Activated naive CD4-positive, alpha-beta T cell treated with anti-CD3 and anti-CD28 coated beads, Interleukin-2, amount 10 ng/mL, durations not matched to agents 7 days and 5 days (primary cell): ENCODE data around the gene ARF1.

ENCODE experiments used
- CTCF ChIA-PET: fragments of 350-600 bp; sonication (Branson Sonifier 250); formaldehyde crosslinking; loops from one replicate; lab custom pipeline; 2021; ENCODE audit warnings: antibody characterized with exemption; lab: Charles Lee
- DNase-seq: peaks from one replicate; pipeline ENCODE4 v3.0.0-alpha.2; 2020
- H3K27ac Mint-ChIP-seq: one replicate; pipeline ENCODE4 v1.8.0; 2021; ENCODE audit warnings: mild to moderate bottlenecking, moderate library complexity, mixed read lengths
- H3K27me3 Mint-ChIP-seq: one replicate; pipeline ENCODE4 v1.8.0; 2021; ENCODE audit warnings: mild to moderate bottlenecking, mixed read lengths
- H3K36me3 Mint-ChIP-seq: one replicate; pipeline ENCODE4 v1.8.0; 2021; ENCODE audit warnings: mixed read lengths
- H3K4me1 Mint-ChIP-seq: one replicate; pipeline ENCODE4 v1.8.0; 2021; ENCODE audit warnings: mixed read lengths
- H3K4me3 Mint-ChIP-seq: one replicate; pipeline ENCODE4 v1.8.0; 2021; ENCODE audit warnings: mild to moderate bottlenecking, moderate library complexity, mixed read lengths
- H3K9me3 Mint-ChIP-seq: one replicate; pipeline ENCODE4 v1.8.0; 2021; ENCODE audit warnings: mixed read lengths

ARF1 gene

DNA sequence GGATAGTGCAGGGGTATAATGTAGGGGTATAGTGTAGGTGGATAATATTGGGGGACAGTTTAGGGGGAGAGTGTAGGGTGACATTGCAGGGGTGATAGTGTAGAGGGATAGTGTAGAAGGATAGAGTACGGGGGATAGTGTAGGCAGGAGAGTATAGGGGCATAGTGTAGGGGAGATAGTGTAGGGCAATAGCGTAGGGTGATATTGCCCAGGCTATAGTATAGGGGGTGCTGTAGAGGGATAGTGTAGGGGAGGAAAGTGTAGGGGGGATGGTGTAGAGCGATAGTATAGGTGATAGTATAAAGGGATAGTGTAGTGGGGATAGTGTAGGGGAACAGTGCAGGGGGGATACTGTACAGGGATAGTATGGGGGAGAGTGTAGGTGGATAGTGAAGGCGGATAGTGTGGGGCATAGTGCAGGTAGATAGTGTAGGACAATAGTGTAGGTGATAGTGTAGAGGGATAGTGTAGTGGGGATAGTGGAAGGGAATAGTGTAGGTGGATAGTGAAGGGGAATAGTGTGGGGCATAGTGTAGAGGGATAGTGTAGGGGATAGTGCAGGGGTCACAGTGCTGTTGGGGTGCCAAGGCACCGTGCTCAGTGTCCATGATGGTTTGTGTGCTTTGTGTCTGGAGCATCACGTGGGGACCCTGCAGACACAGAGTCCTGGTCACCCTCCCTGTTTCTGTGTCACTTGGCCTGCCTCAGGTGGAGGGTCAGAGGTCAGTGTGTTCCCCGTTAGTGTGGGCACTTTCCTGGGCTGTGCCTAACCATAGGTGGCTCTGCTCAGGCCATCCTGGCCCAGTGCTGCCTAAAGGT lies 10.5 kb upstream of the ARF1 start:
- CTCF ChIA-PET = no interaction called here
- H3K27me3 Mint-ChIP-seq = peaks cover 4% of the 10 kb centered on the region
- peak; percentile 16 for DNase-seq
- H3K27ac Mint-ChIP-seq = no peak overlapping the region
- no peaks in the 10 kb centered on the region for H3K4me1 Mint-ChIP-seq
- no peaks in the 10 kb centered on the region for H3K9me3 Mint-ChIP-seq
- no peak overlapping the region for H3K4me3 Mint-ChIP-seq
- no peaks in the 10 kb centered on the region for H3K36me3 Mint-ChIP-seq

DNA sequence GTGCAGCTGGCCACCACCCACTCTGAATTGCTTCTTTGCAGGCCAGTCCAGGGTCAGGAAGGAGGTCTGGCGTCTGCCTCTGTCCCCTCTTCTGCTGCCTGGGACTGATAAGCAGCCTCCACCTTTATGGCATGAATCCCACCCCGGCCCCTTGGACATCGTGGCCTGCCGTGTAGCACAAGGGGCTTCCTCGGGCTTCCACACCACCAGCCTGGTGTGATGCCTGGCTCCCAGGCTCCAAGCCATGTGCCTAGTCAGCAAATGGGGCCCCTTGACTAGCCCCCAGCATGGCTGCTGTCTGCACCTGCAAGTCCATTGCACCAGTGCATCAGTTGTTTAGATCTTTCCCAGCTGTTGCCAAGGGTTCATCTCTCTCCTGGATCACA lies 9.9 kb upstream of the ARF1 start:
- Mint-ChIP-seq H3K36me3 (peaks cover 2% of the 10 kb centered on the region), H3K4me3 (no peak overlapping the region), H3K27me3 (no peaks in the 10 kb centered on the region), H3K9me3 (no peaks in the 10 kb centered on the region), H3K4me1 (no peaks in the 10 kb centered on the region), H3K27ac (no peak overlapping the region)
- CTCF ChIA-PET = no interaction called here
- DNase-seq = peak; percentile 15

GRCh38 chr1:228073061-228073856 lies 9.2 kb upstream of the ARF1 start:
- no peaks in the 10 kb centered on the region for H3K4me1 Mint-ChIP-seq
- no peaks in the 10 kb centered on the region for H3K9me3 Mint-ChIP-seq
- no peak overlapping the region for H3K27ac Mint-ChIP-seq
- CTCF ChIA-PET = no interaction called here
- no peak overlapping the region for H3K4me3 Mint-ChIP-seq
- no peaks in the 10 kb centered on the region for H3K27me3 Mint-ChIP-seq
- peaks cover 2% of the 10 kb centered on the region for H3K36me3 Mint-ChIP-seq
- DNase-seq = peak; percentile 11

DNA sequence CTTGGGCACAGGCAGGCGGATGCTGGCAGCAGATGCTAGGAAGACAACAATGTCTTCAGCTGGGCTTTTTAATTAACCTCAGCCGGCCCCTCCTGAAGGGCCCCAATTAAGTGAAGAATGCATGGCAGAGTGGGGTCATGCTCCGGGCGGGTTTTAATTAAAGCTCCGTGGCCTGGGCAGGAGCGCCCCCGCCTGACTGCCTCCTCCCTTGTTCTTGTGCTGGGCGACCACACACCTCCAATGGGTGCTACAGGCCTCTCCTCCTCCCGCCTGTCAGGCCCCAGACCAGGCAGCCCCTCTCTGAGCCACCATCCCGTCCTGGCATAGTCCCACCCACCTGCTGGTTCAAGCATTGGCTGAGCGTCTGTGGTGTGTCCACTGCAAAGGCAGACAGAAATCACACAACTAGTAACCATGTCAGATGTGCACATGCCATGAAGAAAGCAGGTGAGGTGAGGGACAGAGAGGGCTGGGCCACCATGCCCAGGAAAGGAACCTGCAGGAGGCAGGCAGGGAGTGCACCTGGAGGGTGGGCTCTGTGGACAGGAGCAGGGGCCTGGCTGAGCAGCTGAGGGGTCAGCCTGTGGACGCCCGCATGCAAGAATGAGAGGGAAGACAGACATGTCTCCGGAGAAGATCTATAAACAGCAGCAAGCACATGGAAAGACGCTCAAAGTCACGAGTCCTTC lies 8.5 kb upstream of the ARF1 start:
- peak; percentile 32 for DNase-seq
- H3K27me3 Mint-ChIP-seq = no peaks in the 10 kb centered on the region
- H3K4me3 Mint-ChIP-seq = no peak overlapping the region
- H3K4me1 Mint-ChIP-seq = peaks cover 3% of the 10 kb centered on the region
- no peak overlapping the region for H3K27ac Mint-ChIP-seq
- no peaks in the 10 kb centered on the region for H3K9me3 Mint-ChIP-seq
- CTCF ChIA-PET = no interaction called here
- peaks cover 2% of the 10 kb centered on the region for H3K36me3 Mint-ChIP-seq

DNA sequence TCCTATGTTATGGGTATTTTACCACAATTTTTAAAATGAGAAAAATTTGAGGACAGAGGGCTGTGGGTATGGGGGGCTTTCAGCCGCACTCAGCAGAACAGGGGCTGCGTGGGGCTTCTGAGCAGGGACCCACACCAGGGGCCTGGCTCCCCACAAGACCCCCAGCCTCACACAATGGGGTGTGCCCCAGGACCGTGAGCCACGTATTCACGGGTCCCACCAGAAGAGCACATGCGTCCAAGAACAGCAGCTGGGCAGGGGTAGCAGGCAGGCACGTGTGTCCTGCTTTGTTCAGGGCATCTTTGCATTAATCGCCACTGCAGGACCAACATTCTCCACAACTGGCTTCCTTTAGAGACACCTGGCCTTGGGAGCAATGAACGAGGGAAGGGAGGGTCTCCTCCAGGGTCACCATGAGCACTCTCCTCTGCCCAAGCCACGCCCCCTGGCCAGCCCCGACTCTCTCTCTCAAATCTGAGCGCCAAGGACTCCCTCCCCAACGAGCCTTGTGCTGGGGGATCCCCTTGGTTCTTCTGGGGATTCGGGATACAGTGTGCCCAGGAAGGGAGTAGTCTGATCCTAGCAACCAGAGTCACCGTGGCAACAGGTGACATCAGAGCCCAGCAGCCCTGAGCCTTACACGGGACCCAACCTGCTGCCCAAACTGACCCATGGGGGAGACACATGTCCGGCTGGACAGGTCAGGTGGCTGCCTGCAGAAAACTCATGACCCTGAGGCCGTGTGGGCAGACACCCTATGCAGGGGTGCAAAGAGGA lies 7.4 kb upstream of the ARF1 start:
- CTCF ChIA-PET = no interaction called here
- Mint-ChIP-seq H3K9me3 (no peaks in the 10 kb centered on the region), H3K4me1 (peaks cover 6% of the 10 kb centered on the region), H3K36me3 (peaks cover 2% of the 10 kb centered on the region), H3K4me3 (no peak overlapping the region), H3K27me3 (no peaks in the 10 kb centered on the region), H3K27ac (no peak overlapping the region)
- peak; percentile 19 for DNase-seq

DNA sequence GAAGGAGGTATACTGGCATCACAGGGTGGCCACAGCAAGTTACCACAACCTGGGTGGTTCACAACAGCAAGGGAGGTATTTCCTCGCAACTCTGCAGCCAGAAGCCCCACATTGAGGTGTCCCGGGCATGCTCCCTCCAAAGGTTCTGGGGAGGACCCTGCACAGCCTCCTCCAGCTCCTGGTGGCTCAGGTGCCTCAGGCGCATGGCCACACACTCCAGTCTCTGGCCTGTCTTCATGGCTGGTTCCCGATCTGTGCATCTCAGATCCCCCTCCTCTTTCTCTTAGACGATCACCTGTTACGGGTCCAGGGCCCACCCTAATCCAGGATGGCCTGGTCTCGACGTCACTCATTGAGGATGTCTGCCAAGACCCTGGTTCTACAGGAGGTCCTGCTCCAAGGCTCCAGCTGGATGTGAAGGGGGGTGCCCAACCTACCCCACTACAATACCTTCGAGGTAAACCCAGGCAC lies 6.7 kb upstream of the ARF1 start:
- Mint-ChIP-seq H3K4me1 (peaks cover 6% of the 10 kb centered on the region), H3K27me3 (no peaks in the 10 kb centered on the region), H3K4me3 (no peak overlapping the region), H3K27ac (no peak overlapping the region), H3K36me3 (peaks cover 2% of the 10 kb centered on the region), H3K9me3 (no peaks in the 10 kb centered on the region)
- DNase-seq = peak; percentile 19
- CTCF ChIA-PET = no interaction called here

- Mint-ChIP-seq H3K27ac (no peak overlapping the region), H3K9me3 (no peaks in the 10 kb centered on the region), H3K27me3 (no peaks in the 10 kb centered on the region), H3K36me3 (peaks cover 2% of the 10 kb centered on the region), H3K4me1 (peaks cover 11% of the 10 kb centered on the region), H3K4me3 (no peak overlapping the region)
- DNase-seq = no peak
- CTCF ChIA-PET = interaction anchor here (1.3 kb wide), 1 partner anchor 77 kb away, joined by 3 read pairs; no protein-coding TSS in a partner anchor
Measured at GRCh38 chr1:228076796-228077430, 5.6 kb upstream of the ARF1 start.

GRCh38 chr1:228077565-228078330 lies 4.8 kb upstream of the ARF1 start:
- no peaks in the 10 kb centered on the region for H3K9me3 Mint-ChIP-seq
- peaks cover 2% of the 10 kb centered on the region for H3K36me3 Mint-ChIP-seq
- CTCF ChIA-PET = interaction anchor here (1.3 kb wide), 1 partner anchor 78 kb away, joined by 3 read pairs; no protein-coding TSS in a partner anchor
- no peak overlapping the region for H3K4me3 Mint-ChIP-seq
- peaks cover 11% of the 10 kb centered on the region for H3K4me1 Mint-ChIP-seq
- peak; percentile 9 for DNase-seq
- no peak overlapping the region for H3K27ac Mint-ChIP-seq
- no peaks in the 10 kb centered on the region for H3K27me3 Mint-ChIP-seq

DNA sequence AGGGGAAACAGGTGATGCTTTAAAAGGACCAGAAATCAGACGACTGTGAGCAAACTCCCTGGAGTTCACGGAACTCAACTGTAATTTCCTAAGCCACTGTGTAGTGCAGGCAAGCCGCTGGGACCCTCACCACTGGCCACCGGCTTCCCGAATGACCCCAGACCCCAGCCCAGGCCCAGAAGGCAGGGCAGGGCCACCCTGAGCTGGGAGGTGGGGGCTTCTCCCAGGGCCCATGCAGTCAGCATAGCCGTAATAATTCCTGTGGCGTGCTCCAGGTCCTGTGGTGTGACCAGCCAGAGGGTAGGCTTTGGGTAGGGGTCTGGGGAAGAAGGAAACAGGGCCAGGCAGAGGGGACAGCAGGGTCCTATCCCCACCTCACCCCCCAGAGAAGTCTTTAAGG lies 3.5 kb upstream of the ARF1 start:
- no peak overlapping the region for H3K4me3 Mint-ChIP-seq
- peaks cover 15% of the 10 kb centered on the region for H3K4me1 Mint-ChIP-seq
- peak; percentile 14 for DNase-seq
- peaks cover 10% of the 10 kb centered on the region for H3K36me3 Mint-ChIP-seq
- CTCF ChIA-PET = no interaction called here
- no peak overlapping the region for H3K27ac Mint-ChIP-seq
- no peaks in the 10 kb centered on the region for H3K9me3 Mint-ChIP-seq
- H3K27me3 Mint-ChIP-seq = no peaks in the 10 kb centered on the region

- no peak overlapping the region for H3K27ac Mint-ChIP-seq
- peaks cover 22% of the 10 kb centered on the region for H3K4me1 Mint-ChIP-seq
- H3K36me3 Mint-ChIP-seq = peaks cover 16% of the 10 kb centered on the region
- CTCF ChIA-PET = no interaction called here
- H3K27me3 Mint-ChIP-seq = no peaks in the 10 kb centered on the region
- H3K4me3 Mint-ChIP-seq = peak overlapping the region; percentile 36
- no peaks in the 10 kb centered on the region for H3K9me3 Mint-ChIP-seq
- no peak for DNase-seq
Measured at GRCh38 chr1:228079601-228080263, 2.8 kb upstream of the ARF1 start.

DNA sequence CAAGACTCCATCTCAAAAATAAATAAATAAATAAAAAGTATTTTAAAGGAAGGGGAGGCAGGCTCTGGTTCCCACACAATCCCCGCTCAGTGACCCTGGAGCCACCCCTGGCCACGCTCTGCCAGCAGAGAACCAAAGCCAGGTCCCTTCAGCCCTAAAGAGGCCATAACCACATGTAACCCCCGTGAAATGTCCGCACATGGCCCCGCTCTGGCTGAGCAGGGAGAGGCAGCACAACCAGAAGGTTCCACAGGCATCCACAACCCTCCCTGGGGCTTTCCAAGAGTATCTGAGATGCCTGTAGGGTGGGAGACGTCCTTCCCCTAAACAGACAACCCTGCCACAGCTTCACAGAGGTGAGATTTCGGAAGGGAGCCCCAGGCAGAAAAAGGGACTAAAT lies 1.4 kb upstream of the ARF1 start:
- peaks cover 36% of the 10 kb centered on the region for H3K4me1 Mint-ChIP-seq
- peaks cover 23% of the 10 kb centered on the region for H3K36me3 Mint-ChIP-seq
- no peaks in the 10 kb centered on the region for H3K9me3 Mint-ChIP-seq
- CTCF ChIA-PET = no interaction called here
- peak overlapping the region; percentile 90 for H3K27ac Mint-ChIP-seq
- DNase-seq = no peak
- H3K27me3 Mint-ChIP-seq = no peaks in the 10 kb centered on the region
- H3K4me3 Mint-ChIP-seq = peak overlapping the region; percentile 85

- DNase-seq = peak; percentile 58
- Mint-ChIP-seq H3K4me3 (peak overlapping the region; percentile 85), H3K27ac (peak overlapping the region; percentile 90), H3K27me3 (no peaks in the 10 kb centered on the region), H3K36me3 (peaks cover 25% of the 10 kb centered on the region), H3K4me1 (peaks cover 40% of the 10 kb centered on the region), H3K9me3 (no peaks in the 10 kb centered on the region)
- CTCF ChIA-PET = interaction anchor here (1.0 kb wide), 1 partner anchor 318 kb away, joined by 3 read pairs; no protein-coding TSS in a partner anchor
Measured at GRCh38 chr1:228081578-228082213, 812 bp upstream of the ARF1 start.
